ENCODE measurements around the gene KAZN. TPM values are rescaled to one million over a fixed set of nuclear protein-coding genes. Genes with fewer than 3 reads are reported as not detected.

Gene KAZN
- total and polyA plus RNA-seq, 9 donors = 5.1 to 17.4 (median 14.3) TPM

- DNase-seq = no peak
- H3K36me3 ChIP-seq (ENCODE audit: control insufficient read depth, insufficient read depth, low read length) = no peaks in the 10 kb centered on the region
- no peak overlapping the region for H3K4me3 ChIP-seq (ENCODE audit: low read length)
- H3K9me3 ChIP-seq (replicated peaks; ENCODE audit: control insufficient read depth, low read depth, low read length) = peaks cover 9% of the 10 kb centered on the region
- no peak overlapping the region for H3K27ac ChIP-seq (ENCODE audit: low read length)
- peaks cover 44% of the 10 kb centered on the region for H3K4me1 ChIP-seq (ENCODE audit: control insufficient read depth, insufficient read depth, low read length)
- WGBS (ENCODE audit: insufficient coverage) = 84% methylated on average over 10 of the region's 12 CpGs
- H3K27me3 ChIP-seq (ENCODE audit: control insufficient read depth, insufficient read depth, low read length) = no peaks in the 10 kb centered on the region
Measured at GRCh38 chr1:14971221-14971620, 372.7 kb downstream of the KAZN start.

GRCh38 chr1:14972107-14972506 lies 373.6 kb downstream of the KAZN start:
- Histone ChIP-seq H3K4me3 (ENCODE audit: low read length) (no peak overlapping the region), H3K36me3 (ENCODE audit: control insufficient read depth, insufficient read depth, low read length) (no peaks in the 10 kb centered on the region), H3K4me1 (ENCODE audit: control insufficient read depth, insufficient read depth, low read length) (peaks cover 44% of the 10 kb centered on the region), H3K9me3 (replicated peaks; ENCODE audit: control insufficient read depth, low read depth, low read length) (peaks cover 9% of the 10 kb centered on the region), H3K27ac (ENCODE audit: low read length) (no peak overlapping the region), H3K27me3 (ENCODE audit: control insufficient read depth, insufficient read depth, low read length) (no peaks in the 10 kb centered on the region)
- WGBS (ENCODE audit: insufficient coverage) = 66% methylated on average over 6 of the region's 7 CpGs
- DNase-seq = no peak

- Histone ChIP-seq H3K36me3 (ENCODE audit: control insufficient read depth, insufficient read depth, low read length) (peaks cover 3% of the 10 kb centered on the region), H3K9me3 (replicated peaks; ENCODE audit: control insufficient read depth, low read depth, low read length) (peaks cover 5% of the 10 kb centered on the region), H3K27ac (ENCODE audit: low read length) (no peak overlapping the region), H3K4me3 (ENCODE audit: low read length) (no peak overlapping the region), H3K27me3 (ENCODE audit: control insufficient read depth, insufficient read depth, low read length) (no peaks in the 10 kb centered on the region), H3K4me1 (ENCODE audit: control insufficient read depth, insufficient read depth, low read length) (peaks cover 38% of the 10 kb centered on the region)
- WGBS (ENCODE audit: insufficient coverage) = 81% methylated on average over 4 of the region's 5 CpGs
- DNase-seq = no peak
Measured at GRCh38 chr1:14973773-14974172, 375.3 kb downstream of the KAZN start.

- no peaks in the 10 kb centered on the region for H3K27me3 ChIP-seq (ENCODE audit: control insufficient read depth, insufficient read depth, low read length)
- no peak overlapping the region for H3K27ac ChIP-seq (ENCODE audit: low read length)
- H3K4me3 ChIP-seq (ENCODE audit: low read length) = no peak overlapping the region
- no peak for DNase-seq
- H3K9me3 ChIP-seq (replicated peaks; ENCODE audit: control insufficient read depth, low read depth, low read length) = peaks cover 5% of the 10 kb centered on the region
- H3K36me3 ChIP-seq (ENCODE audit: control insufficient read depth, insufficient read depth, low read length) = peaks cover 3% of the 10 kb centered on the region
- no CpG with 5 or more reads among the region's 2 CpGs for WGBS (ENCODE audit: insufficient coverage)
- peaks cover 32% of the 10 kb centered on the region for H3K4me1 ChIP-seq (ENCODE audit: control insufficient read depth, insufficient read depth, low read length)
Measured at GRCh38 chr1:14974361-14974760, 375.9 kb downstream of the KAZN start.

GRCh38 chr1:14975119-14975518 lies 376.6 kb downstream of the KAZN start:
- WGBS (ENCODE audit: insufficient coverage) = 67% methylated on average over 3 of the region's 4 CpGs
- H3K4me3 ChIP-seq (ENCODE audit: low read length) = no peak overlapping the region
- peaks cover 3% of the 10 kb centered on the region for H3K36me3 ChIP-seq (ENCODE audit: control insufficient read depth, insufficient read depth, low read length)
- H3K4me1 ChIP-seq (ENCODE audit: control insufficient read depth, insufficient read depth, low read length) = peaks cover 32% of the 10 kb centered on the region
- H3K9me3 ChIP-seq (replicated peaks; ENCODE audit: control insufficient read depth, low read depth, low read length) = peaks cover 5% of the 10 kb centered on the region
- DNase-seq = no peak
- H3K27ac ChIP-seq (ENCODE audit: low read length) = no peak overlapping the region
- H3K27me3 ChIP-seq (ENCODE audit: control insufficient read depth, insufficient read depth, low read length) = no peaks in the 10 kb centered on the region

GRCh38 chr1:14976256-14976655 lies 377.8 kb downstream of the KAZN start:
- 84% methylated on average over 13 of the region's 13 CpGs for WGBS (ENCODE audit: insufficient coverage)
- Histone ChIP-seq H3K36me3 (ENCODE audit: control insufficient read depth, insufficient read depth, low read length) (peaks cover 3% of the 10 kb centered on the region), H3K9me3 (replicated peaks; ENCODE audit: control insufficient read depth, low read depth, low read length) (peaks cover 5% of the 10 kb centered on the region), H3K27me3 (ENCODE audit: control insufficient read depth, insufficient read depth, low read length) (no peaks in the 10 kb centered on the region), H3K4me3 (ENCODE audit: low read length) (no peak overlapping the region), H3K27ac (ENCODE audit: low read length) (no peak overlapping the region), H3K4me1 (ENCODE audit: control insufficient read depth, insufficient read depth, low read length) (peaks cover 31% of the 10 kb centered on the region)
- no peak for DNase-seq

GRCh38 chr1:14977338-14977931 lies 378.9 kb downstream of the KAZN start:
- no peak overlapping the region for H3K4me3 ChIP-seq (ENCODE audit: low read length)
- peaks cover 3% of the 10 kb centered on the region for H3K36me3 ChIP-seq (ENCODE audit: control insufficient read depth, insufficient read depth, low read length)
- H3K27me3 ChIP-seq (ENCODE audit: control insufficient read depth, insufficient read depth, low read length) = no peaks in the 10 kb centered on the region
- H3K4me1 ChIP-seq (ENCODE audit: control insufficient read depth, insufficient read depth, low read length) = peaks cover 21% of the 10 kb centered on the region
- no peak overlapping the region for H3K27ac ChIP-seq (ENCODE audit: low read length)
- DNase-seq = no peak
- 82% methylated on average over 9 of the region's 15 CpGs for WGBS (ENCODE audit: insufficient coverage)
- peaks cover 5% of the 10 kb centered on the region for H3K9me3 ChIP-seq (replicated peaks; ENCODE audit: control insufficient read depth, low read depth, low read length)

GRCh38 chr1:14980621-14981218 lies 382.2 kb downstream of the KAZN start:
- Histone ChIP-seq H3K9me3 (replicated peaks; ENCODE audit: control insufficient read depth, low read depth, low read length) (no peaks in the 10 kb centered on the region), H3K4me3 (ENCODE audit: low read length) (no peak overlapping the region), H3K4me1 (ENCODE audit: control insufficient read depth, insufficient read depth, low read length) (peaks cover 16% of the 10 kb centered on the region), H3K36me3 (ENCODE audit: control insufficient read depth, insufficient read depth, low read length) (peaks cover 3% of the 10 kb centered on the region), H3K27me3 (ENCODE audit: control insufficient read depth, insufficient read depth, low read length) (no peaks in the 10 kb centered on the region), H3K27ac (ENCODE audit: low read length) (no peak overlapping the region)
- peak; percentile 39 for DNase-seq
- 27% methylated on average over 12 of the region's 17 CpGs for WGBS (ENCODE audit: insufficient coverage)

- no peaks in the 10 kb centered on the region for H3K9me3 ChIP-seq (replicated peaks; ENCODE audit: control insufficient read depth, low read depth, low read length)
- no peak overlapping the region for H3K27ac ChIP-seq (ENCODE audit: low read length)
- H3K27me3 ChIP-seq (ENCODE audit: control insufficient read depth, insufficient read depth, low read length) = no peaks in the 10 kb centered on the region
- no peak for DNase-seq
- WGBS (ENCODE audit: insufficient coverage) = 75% methylated on average over 4 of the region's 14 CpGs
- H3K4me3 ChIP-seq (ENCODE audit: low read length) = no peak overlapping the region
- H3K36me3 ChIP-seq (ENCODE audit: control insufficient read depth, insufficient read depth, low read length) = peaks cover 3% of the 10 kb centered on the region
- H3K4me1 ChIP-seq (ENCODE audit: control insufficient read depth, insufficient read depth, low read length) = peaks cover 29% of the 10 kb centered on the region
Measured at GRCh38 chr1:14982029-14982428, 383.5 kb downstream of the KAZN start.

- no peaks in the 10 kb centered on the region for H3K9me3 ChIP-seq (replicated peaks; ENCODE audit: control insufficient read depth, low read depth, low read length)
- no peaks in the 10 kb centered on the region for H3K36me3 ChIP-seq (ENCODE audit: control insufficient read depth, insufficient read depth, low read length)
- DNase-seq = no peak
- no peaks in the 10 kb centered on the region for H3K27me3 ChIP-seq (ENCODE audit: control insufficient read depth, insufficient read depth, low read length)
- 93% methylated on average over 5 of the region's 13 CpGs for WGBS (ENCODE audit: insufficient coverage)
- H3K4me1 ChIP-seq (ENCODE audit: control insufficient read depth, insufficient read depth, low read length) = peaks cover 34% of the 10 kb centered on the region
- H3K27ac ChIP-seq (ENCODE audit: low read length) = no peak overlapping the region
- H3K4me3 ChIP-seq (ENCODE audit: low read length) = no peak overlapping the region
Measured at GRCh38 chr1:14983277-14983676, 384.8 kb downstream of the KAZN start.
